Measurements from ENCODE around the gene DEK.

DNA sequence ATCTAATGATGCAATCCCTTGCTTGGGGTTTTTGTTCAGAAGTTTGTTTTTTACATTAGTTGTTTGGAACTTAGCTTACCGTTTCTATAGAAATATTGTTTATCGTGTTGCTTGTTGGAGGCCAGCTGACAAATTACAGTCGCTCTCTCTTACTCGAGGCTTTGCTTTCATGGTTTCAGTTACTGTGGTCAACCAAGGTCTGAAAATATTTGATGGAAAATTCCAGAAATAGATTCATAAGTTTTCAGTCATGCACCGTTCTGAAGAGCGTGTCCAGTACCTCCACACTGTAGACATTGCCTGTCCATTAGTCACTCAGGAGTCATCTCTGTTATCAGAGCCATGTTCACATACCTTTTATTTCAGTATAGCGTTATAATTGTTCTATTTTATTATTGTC, 47.9 kb downstream of the DEK start:
- TF ChIP-seq, protein P1, sequence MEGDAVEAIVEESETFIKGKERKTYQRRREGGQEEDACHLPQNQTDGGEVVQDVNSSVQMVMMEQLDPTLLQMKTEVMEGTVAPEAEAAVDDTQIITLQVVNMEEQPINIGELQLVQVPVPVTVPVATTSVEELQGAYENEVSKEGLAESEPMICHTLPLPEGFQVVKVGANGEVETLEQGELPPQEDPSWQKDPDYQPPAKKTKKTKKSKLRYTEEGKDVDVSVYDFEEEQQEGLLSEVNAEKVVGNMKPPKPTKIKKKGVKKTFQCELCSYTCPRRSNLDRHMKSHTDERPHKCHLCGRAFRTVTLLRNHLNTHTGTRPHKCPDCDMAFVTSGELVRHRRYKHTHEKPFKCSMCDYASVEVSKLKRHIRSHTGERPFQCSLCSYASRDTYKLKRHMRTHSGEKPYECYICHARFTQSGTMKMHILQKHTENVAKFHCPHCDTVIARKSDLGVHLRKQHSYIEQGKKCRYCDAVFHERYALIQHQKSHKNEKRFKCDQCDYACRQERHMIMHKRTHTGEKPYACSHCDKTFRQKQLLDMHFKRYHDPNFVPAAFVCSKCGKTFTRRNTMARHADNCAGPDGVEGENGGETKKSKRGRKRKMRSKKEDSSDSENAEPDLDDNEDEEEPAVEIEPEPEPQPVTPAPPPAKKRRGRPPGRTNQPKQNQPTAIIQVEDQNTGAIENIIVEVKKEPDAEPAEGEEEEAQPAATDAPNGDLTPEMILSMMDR (IDR thresholded peaks at IDR 0.05) = no peak
- no peak for TF ChIP-seq EZH2 (IDR thresholded peaks at IDR 0.05; ENCODE audit: borderline replicate concordance, insufficient read depth, low read depth, low read length, poor library complexity, severe bottlenecking)
